Eye (tissue), 1 donor: ENCODE data around the gene TNFRSF19.

Experiments
- DNase-seq: peaks from one replicate; pipeline ENCODE4 v3.0.0-alpha.2; 2015

Gene TNFRSF19

DNA sequence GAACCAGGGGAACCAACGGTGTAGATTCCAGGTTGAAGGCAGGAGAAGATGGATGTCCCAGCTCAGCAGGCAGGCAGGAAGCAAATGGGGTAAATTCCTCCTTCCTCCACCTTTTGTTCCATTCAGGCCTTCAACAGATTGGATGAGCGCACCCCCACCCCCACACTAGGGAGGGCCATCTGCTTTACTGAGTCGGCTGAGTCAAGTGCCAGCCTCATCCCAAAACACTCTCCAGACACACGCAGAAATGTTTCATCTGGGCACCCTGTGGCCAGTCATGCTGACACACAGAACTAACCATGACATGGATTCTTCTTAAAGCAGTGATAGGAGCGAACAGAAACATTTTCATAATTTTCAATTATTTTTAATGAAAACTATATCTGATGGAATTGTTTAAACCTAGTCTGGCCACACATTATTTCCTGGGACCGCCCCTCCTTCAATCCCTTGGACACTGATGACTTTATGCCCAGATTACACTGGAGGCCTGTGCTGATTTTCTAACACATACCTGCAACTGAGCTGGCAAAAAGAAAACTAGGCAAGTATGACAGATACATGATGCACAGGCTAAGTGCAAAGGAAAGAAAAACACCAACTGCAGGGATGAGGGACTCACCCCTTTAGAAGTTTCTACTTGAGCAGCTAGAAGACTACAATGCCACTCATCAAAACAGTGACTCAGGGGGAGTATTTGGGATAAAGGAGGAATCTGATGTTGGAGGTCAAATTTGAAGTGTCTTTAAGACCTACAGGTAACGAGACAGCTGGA lies 154.2 kb downstream of the TNFRSF19 start:
- DNase-seq: no peak
